ENCODE results near the gene ZMPSTE24. TPM values are rescaled to one million over a fixed set of nuclear protein-coding genes. Genes with fewer than 3 reads are reported as not detected.

ZMPSTE24 gene
- total RNA-seq, 1 donor from 2014 or later = 25.8 TPM

DNA sequence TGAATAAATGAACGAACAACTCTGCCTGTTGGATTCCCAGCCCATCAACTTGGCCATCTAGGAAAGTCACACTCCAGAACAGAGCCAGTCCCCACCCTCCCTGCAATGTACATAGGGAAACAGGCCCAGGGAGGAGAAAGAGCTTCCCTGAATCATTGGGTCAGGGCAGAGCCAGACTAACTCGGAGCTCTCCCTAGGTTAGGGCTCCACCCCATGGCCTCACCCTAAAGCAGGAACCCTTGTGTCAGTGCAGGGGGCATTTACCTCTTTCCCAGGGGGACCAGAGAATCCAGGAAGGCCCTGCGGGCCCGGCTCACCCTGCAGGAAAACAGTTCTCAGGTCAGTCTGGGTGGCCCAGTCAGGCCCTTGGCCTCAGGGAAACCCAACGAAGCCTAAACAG is 47.4 kb downstream of the ZMPSTE24 start:
- peak; percentile 80 for ATAC-seq

- no peak for ATAC-seq
These were observed 47.8 kb downstream of the ZMPSTE24 start for GRCh38 chr1:40305871-40306270.

GRCh38 chr1:40306296-40306695 is 48.3 kb downstream of the ZMPSTE24 start:
- ATAC-seq = no peak

- ATAC-seq = no peak
These were observed 49.1 kb downstream of the ZMPSTE24 start for GRCh38 chr1:40307186-40307585.

DNA sequence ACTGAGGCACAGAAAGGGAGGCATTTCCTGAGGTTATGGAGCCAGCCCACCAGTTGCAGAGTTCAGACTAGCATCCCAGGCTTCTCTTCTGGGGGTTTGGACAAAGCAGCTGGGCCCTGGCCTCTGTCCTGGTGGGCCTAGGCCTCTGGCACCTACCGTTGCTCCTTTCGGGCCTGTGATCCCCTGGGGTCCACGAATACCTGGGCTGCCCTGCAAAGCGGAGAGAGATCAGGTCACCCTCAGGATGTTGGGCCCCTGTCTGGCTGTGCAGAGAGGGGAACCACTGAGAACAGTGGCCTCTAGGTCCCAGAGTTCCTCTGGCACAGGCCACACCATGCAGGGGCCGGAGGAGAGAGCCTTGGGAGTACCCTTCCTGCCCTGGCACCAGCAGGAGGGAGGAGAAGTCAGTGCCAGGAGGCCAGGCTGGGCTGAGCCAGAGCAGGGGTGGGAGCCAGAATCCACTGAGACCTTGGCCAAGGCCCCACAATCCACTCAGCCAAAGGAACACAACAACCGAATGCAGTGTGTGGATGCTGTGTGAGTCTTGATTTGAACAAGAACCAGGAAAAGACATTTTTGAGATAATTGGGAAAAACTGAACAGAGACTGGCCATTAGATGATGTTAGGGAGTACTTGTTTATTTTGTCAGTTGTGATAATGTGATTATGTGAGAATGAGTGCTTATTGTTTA is 50.1 kb downstream of the ZMPSTE24 start:
- no peak for ATAC-seq

- ATAC-seq = no peak
These were observed 51.5 kb downstream of the ZMPSTE24 start for GRCh38 chr1:40309374-40310128.

- no peak for ATAC-seq
These were observed 52.1 kb downstream of the ZMPSTE24 start for GRCh38 chr1:40310129-40310461.

- ATAC-seq = no peak
These were observed 53.1 kb downstream of the ZMPSTE24 start for GRCh38 chr1:40310983-40311642.

DNA sequence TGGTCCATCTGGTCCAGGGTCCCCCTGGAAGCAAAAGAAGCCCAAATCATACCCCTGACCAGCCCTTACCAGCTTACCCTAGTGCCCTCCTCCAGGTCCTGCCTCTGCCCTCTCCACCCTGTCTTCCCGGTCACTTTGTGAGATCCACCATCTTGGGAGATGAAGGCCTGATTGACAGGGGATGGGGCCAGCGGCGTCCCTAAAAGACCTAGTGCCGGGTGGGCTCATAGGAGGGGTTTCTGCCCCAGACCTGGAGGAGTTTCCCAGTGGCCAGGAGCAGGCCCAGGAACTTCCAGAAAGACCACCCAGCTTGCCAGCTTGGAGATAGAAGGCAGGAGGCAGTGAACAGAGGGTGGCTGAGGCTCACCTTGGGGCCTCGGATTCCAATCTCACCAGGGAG is 53.7 kb downstream of the ZMPSTE24 start:
- ATAC-seq = no peak

- ATAC-seq = no peak
These were observed 54.5 kb downstream of the ZMPSTE24 start for GRCh38 chr1:40312238-40313205.

DNA sequence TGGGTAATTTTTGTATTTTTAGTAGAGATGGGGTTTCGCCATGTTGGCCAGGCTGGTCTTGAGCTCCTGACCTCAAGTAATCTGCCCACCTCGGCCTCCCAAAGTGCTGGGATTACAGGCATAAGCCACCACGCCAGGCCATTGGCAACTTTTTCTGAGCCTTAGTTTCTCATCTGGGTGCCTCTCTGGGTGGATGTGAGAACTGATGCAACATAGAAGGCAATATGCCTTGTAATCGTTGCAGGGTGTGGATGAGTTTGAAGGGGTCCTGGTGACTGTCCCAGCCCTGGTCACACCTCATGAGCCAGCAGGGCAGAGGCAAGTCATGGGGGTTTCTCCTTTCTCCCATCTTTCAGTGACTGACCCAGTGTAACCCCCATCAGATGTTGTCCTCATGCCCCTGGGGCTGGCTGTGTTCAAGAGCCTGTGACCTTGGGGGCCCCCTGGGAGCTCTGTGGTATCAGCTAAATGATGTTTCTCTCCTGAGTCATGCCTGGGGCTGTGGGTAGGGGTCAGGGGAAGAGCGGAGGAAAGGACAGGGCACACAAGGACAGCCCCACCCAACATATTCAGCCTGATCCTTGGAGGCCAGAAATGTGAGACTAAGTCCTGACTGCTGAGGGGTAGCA is 55.4 kb downstream of the ZMPSTE24 start:
- ATAC-seq = no peak

DNA sequence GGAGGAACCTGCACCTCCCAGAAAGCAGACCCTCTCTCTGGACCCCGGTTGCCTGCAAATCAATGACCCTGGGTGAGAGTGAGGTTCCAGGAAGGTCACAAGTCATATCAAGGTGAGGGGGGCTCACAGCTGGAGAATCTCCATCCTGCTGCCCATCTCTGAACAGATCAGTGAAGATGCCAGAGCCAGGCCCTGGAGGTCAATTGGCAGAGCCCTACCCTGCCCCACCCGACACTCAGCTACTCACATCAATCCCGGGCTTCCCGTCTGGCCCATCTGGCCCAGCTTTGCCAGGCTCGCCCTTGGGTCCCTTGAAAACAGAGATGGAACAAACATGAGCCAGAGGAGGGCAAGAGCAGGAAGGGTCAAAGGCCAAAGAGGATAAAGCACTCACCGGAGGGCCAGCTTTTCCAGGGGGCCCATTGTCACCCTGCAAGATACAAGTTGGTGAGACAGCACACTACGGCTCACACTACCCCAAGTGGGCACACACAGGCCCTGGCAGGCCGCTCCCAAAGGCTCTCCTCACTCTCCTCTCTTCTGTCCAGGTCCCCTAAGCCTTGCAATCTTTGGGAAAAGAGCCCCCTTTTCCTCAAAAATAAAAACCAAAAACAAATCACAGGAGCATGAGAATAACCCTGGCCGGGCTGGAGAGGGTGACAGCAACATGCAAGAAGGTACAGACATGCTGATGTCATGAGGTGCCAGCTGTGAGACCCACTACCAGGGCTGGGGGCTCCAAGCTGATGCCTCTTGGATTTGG is 56.1 kb downstream of the ZMPSTE24 start:
- no peak for ATAC-seq

DNA sequence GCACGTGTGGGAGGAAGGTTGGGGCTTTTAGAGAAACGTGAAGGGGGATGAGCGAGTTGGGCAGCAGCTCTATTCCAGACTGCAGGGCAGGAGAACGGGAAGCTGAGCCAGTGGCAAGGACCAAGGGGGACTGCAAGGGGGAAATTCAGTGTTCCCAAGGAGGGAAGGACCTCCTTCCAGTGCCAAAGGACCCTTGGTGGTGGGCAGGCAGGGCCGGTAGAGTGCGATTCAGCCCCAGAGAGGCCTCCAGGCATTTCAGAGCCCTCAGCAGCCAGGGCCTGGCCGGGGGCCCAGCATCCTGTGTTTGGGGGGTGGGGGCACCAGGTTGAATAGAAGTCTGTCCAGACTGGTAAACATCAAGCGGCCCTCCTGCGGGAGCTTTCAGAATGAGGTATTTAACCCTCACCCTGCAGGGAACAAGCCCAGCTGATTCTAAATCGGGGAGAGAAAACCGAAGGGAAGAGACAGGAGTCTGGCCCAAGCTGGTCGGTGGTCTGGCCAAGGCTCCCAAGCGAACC is 56.7 kb downstream of the ZMPSTE24 start:
- ATAC-seq = no peak

GRCh38 chr1:40315239-40315794 is 57.3 kb downstream of the ZMPSTE24 start:
- peak; percentile 89 for ATAC-seq

- ATAC-seq = peak; percentile 12
These were observed 58.0 kb downstream of the ZMPSTE24 start for GRCh38 chr1:40315795-40316594.

GRCh38 chr1:40316595-40317393 is 58.8 kb downstream of the ZMPSTE24 start, which contains the start of gene COL9A2:
COL9A2 (minus strand) TSS chr1:40317286; CDS start chr1:40317197, 89 bp downstream.
- peak; percentile 40 for ATAC-seq

DNA sequence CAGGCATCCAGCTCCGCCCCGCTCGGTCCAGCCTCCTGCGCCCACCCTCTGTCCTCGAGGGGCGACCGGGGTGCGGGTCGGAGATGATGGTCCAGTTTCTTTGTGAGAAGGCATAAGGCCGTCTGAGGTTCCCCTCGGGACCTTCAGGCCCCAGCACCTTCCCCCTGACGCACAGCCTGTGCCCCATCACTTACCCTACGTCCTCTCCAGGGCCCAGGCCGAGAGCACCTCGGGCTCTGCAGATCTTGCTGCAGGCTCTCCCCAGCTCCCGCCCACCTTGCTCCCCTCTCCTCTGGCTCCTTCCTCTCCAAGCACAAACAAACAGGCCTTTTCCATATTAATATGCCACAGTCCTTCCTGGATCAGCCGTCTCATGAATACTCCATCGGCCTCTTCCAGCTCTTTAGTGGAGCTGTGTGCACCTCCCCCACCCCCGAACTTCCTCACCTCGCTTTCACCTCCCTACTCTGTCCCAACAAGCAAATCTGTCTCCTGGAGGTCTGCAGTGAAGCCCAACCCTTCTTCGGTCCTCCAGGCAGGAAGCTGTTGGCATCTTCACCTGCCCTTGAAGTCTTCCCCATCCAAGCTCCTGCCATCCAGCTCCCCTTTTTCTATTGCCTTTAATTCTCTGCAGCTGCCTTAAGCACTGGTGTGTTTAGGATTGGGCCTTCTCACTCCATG is 59.5 kb downstream of the ZMPSTE24 start:
- ATAC-seq = no peak

DNA sequence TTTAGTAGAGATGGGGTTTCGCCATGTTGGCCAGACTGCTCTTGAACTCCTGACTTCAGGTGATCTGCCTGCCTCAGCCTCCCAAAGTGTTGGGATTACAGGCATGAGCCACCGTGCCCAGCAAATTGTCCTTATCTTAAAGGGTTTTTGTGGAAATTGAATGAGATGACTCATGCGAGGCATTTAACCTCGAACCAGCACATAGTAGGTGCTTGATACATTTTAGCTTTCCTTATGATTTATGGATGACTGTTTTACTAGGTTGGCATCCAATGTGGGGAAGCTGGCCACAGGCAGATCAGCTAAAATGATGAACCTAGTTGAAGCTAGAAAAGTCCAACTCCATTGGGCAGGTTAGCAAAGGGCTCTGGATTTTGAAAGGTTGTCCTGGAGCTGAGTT is 60.4 kb downstream of the ZMPSTE24 start:
- ATAC-seq = no peak
